WERI-Rb-1 (cell line): ENCODE data around the gene CSRNP3.

Source experiments
- DNase-seq: peaks from one replicate; pipeline ENCODE4 v3.0.0-alpha.2; 2020
- H3K27ac ChIP-seq: fragments of 250-450 bp; sonication (Bioruptor Pico); 2 replicates; pipeline ENCODE4 v1.5.1; 2020; ENCODE audit warnings: mild to moderate bottlenecking, moderate library complexity
- H3K27me3 ChIP-seq: fragments of 250-450 bp; sonication (Bioruptor Pico); 2 replicates; pipeline ENCODE4 v1.5.1; 2021; ENCODE audit warnings: mild to moderate bottlenecking, low read depth, moderate library complexity; ENCODE audit not compliant: insufficient read depth, severe bottlenecking
- H3K36me3 ChIP-seq: fragments of 250-450 bp; sonication (Bioruptor Pico); 2 replicates; pipeline ENCODE4 v1.5.1; 2020; ENCODE audit warnings: mild to moderate bottlenecking, moderate library complexity
- H3K4me3 ChIP-seq: 2 replicates; pipeline ENCODE4 v1.5.1; 2011; ENCODE audit warnings: low read depth, mild to moderate bottlenecking, control low read depth, low read length
- H3K9me3 ChIP-seq: fragments of 250-450 bp; sonication (Bioruptor Pico); 2 replicates; pipeline ENCODE4 v1.5.1; 2021; ENCODE audit warnings: mild to moderate bottlenecking, moderate library complexity; ENCODE audit not compliant: severe bottlenecking
- TF ChIP-seq, protein P1 (sequence below): IDR thresholded peaks from 2 replicates; pipeline ENCODE4 v1.5.1; 2011; ENCODE audit warnings: low read depth, mild to moderate bottlenecking, control low read depth, inconsistent platforms, low read length

The CSRNP3 gene

GRCh38 chr2:165547900-165548299, 78.4 kb downstream of the CSRNP3 start:
- TF ChIP-seq, protein P1, sequence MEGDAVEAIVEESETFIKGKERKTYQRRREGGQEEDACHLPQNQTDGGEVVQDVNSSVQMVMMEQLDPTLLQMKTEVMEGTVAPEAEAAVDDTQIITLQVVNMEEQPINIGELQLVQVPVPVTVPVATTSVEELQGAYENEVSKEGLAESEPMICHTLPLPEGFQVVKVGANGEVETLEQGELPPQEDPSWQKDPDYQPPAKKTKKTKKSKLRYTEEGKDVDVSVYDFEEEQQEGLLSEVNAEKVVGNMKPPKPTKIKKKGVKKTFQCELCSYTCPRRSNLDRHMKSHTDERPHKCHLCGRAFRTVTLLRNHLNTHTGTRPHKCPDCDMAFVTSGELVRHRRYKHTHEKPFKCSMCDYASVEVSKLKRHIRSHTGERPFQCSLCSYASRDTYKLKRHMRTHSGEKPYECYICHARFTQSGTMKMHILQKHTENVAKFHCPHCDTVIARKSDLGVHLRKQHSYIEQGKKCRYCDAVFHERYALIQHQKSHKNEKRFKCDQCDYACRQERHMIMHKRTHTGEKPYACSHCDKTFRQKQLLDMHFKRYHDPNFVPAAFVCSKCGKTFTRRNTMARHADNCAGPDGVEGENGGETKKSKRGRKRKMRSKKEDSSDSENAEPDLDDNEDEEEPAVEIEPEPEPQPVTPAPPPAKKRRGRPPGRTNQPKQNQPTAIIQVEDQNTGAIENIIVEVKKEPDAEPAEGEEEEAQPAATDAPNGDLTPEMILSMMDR = no peak
- H3K36me3 ChIP-seq = no peaks in the 10 kb centered on the region
- no peaks in the 10 kb centered on the region for H3K9me3 ChIP-seq
- no peaks in the 10 kb centered on the region for H3K27me3 ChIP-seq
- no peak overlapping the region for H3K27ac ChIP-seq
- no peak overlapping the region for H3K4me3 ChIP-seq
- DNase-seq = no peak

DNA sequence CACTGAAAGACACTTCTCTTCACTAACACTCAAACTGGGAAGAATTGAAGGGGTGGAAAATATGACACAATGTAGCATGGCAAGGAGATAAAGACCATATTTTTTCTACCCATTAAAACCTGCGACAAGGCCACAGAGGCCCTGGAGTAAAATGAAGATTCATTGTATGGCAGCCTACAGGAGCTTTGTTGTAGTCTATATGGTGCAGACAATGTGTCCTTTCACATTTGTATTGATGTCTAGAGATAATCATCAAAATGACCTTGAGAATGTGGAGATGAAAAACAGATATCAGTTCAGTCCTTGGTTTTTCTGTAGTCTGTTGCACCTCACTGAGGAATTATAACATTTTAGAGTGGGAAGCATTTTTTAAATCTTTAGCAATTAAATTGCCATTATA, 80.1 kb downstream of the CSRNP3 start:
- DNase-seq = no peak
- TF ChIP-seq, protein P1 = no peak
- no peaks in the 10 kb centered on the region for H3K27me3 ChIP-seq
- H3K27ac ChIP-seq = no peak overlapping the region
- H3K36me3 ChIP-seq = no peaks in the 10 kb centered on the region
- no peak overlapping the region for H3K4me3 ChIP-seq
- H3K9me3 ChIP-seq = no peaks in the 10 kb centered on the region

GRCh38 chr2:165558832-165559231, 89.3 kb downstream of the CSRNP3 start:
- Histone ChIP-seq H3K9me3 (no peaks in the 10 kb centered on the region), H3K36me3 (no peaks in the 10 kb centered on the region), H3K4me3 (no peak overlapping the region), H3K27me3 (no peaks in the 10 kb centered on the region), H3K27ac (no peak overlapping the region)
- TF ChIP-seq, protein P1 = no peak
- no peak for DNase-seq

GRCh38 chr2:165560377-165560988, 91.0 kb downstream of the CSRNP3 start:
- TF ChIP-seq, protein P1 = no peak

GRCh38 chr2:165561516-165561915, 92.0 kb downstream of the CSRNP3 start:
- H3K4me3 ChIP-seq = no peak overlapping the region
- H3K27ac ChIP-seq = no peak overlapping the region
- H3K36me3 ChIP-seq = no peaks in the 10 kb centered on the region
- TF ChIP-seq, protein P1 = no peak
- no peaks in the 10 kb centered on the region for H3K9me3 ChIP-seq
- no peak for DNase-seq
- no peaks in the 10 kb centered on the region for H3K27me3 ChIP-seq

More at GRCh38 chr2:165560377-165560988, 91.0 kb downstream of the CSRNP3 start:
- Histone ChIP-seq H3K27me3 (no peaks in the 10 kb centered on the region), H3K36me3 (no peaks in the 10 kb centered on the region), H3K27ac (no peak overlapping the region), H3K9me3 (no peaks in the 10 kb centered on the region), H3K4me3 (no peak overlapping the region)
- DNase-seq = no peak

GRCh38 chr2:165562233-165562632, 92.7 kb downstream of the CSRNP3 start:
- Histone ChIP-seq H3K4me3 (no peak overlapping the region), H3K9me3 (no peaks in the 10 kb centered on the region), H3K36me3 (no peaks in the 10 kb centered on the region), H3K27me3 (no peaks in the 10 kb centered on the region), H3K27ac (no peak overlapping the region)
- no peak for DNase-seq
- TF ChIP-seq, protein P1 = no peak
